Measurements from ENCODE around the gene RENBP.

The RENBP gene

GRCh38 chrX:153937056-153937455, 7.4 kb downstream of the RENBP start:
- H3K4me3 ChIP-seq (ENCODE audit: low read depth, low read length) = no peak overlapping the region
- no peak for TF ChIP-seq CTCF (IDR thresholded peaks at IDR 0.05; ENCODE audit: borderline replicate concordance, insufficient read depth, low read depth, low read length)

- no peak for TF ChIP-seq CTCF (IDR thresholded peaks at IDR 0.05; ENCODE audit: borderline replicate concordance, insufficient read depth, low read depth, low read length)
- H3K4me3 ChIP-seq (ENCODE audit: low read depth, low read length) = peak overlapping the region; percentile 55
Observed at GRCh38 chrX:153935326-153935851, 9.1 kb downstream of the RENBP start.

GRCh38 chrX:153934762-153935325, 9.6 kb downstream of the RENBP start, which contains the start of gene NAA10:
Gene NAA10, minus strand, starts transcription at chrX:153935037. Its CDS starts 133 bp downstream, at chrX:153934904.
- no peak for TF ChIP-seq CTCF (IDR thresholded peaks at IDR 0.05; ENCODE audit: borderline replicate concordance, insufficient read depth, low read depth, low read length)
- H3K4me3 ChIP-seq (ENCODE audit: low read depth, low read length) = peak within 1 kb of the TSS; percentile 68

- no peak for TF ChIP-seq CTCF (IDR thresholded peaks at IDR 0.05; ENCODE audit: borderline replicate concordance, insufficient read depth, low read depth, low read length)
- peak overlapping the region; percentile 68 for H3K4me3 ChIP-seq (ENCODE audit: low read depth, low read length)
Observed at GRCh38 chrX:153934148-153934761, 10.2 kb downstream of the RENBP start.

GRCh38 chrX:153933748-153934147, 10.7 kb downstream of the RENBP start:
- peak overlapping the region; percentile 68 for H3K4me3 ChIP-seq (ENCODE audit: low read depth, low read length)
- TF ChIP-seq CTCF (IDR thresholded peaks at IDR 0.05; ENCODE audit: borderline replicate concordance, insufficient read depth, low read depth, low read length) = no peak

GRCh38 chrX:153932220-153932915, 12.1 kb downstream of the RENBP start:
- H3K4me3 ChIP-seq (ENCODE audit: low read depth, low read length) = no peak overlapping the region
- TF ChIP-seq CTCF (IDR thresholded peaks at IDR 0.05; ENCODE audit: borderline replicate concordance, insufficient read depth, low read depth, low read length) = no peak
